HG02840 (cell line): ENCODE data around the gene LILRA5.
"Not testable (repeated sequence)": the region's sequence is repeated elsewhere in the genome, so short reads cannot be mapped to it uniquely, and the experiment has no call there.

Source experiments
- ATAC-seq: cut with Tn5 transposase; IDR thresholded peaks from one replicate; pipeline ENCODE4 v1.9.1; 2021; ENCODE audit warnings: mild to moderate bottlenecking, moderate library complexity, moderate number of reproducible peaks; ENCODE audit not compliant: unreplicated experiment, low FRiP score

Gene LILRA5

GRCh38 chr19:54312436-54313377 is at the start of gene LILRA5:
LILRA5 (minus strand) TSS chr19:54313166; CDS start chr19:54313019, 147 bp downstream.
- ATAC-seq = no peak

DNA sequence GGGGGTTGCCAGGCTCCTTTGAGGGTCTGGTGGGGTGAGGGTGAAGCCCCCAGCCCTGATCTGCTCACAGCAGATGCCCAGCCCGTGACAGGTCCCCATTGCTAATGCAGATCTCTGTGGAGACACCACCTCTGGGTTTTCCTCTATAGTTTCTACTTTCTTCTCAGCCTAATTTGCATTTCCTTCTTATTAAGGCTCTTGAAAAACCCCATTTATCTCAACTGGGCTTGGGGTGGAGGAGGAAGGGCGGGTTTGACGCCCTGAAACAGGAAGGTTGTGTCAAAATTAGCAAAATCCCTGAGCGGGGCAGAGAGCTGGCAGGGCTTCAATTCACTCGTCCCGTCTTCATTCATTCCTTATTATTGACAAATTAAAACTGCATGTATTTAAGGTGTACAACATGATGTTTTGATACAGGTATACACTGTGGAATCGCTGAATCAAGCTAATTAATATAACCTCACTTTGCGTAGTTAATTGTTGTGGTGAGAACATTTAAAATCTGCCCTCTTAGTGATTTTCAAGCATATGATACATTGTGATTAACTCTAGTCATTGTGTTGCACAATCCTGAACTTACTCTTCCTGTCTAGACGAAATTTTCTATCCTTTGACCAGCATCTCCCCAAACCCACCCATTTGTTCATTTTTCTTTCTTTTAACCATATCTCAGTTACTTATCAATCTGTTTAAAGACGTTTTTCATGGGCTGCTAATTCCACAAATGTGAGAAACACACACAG is 48.9 kb upstream of the LILRA5 start:
- not testable (repeated sequence) for ATAC-seq

- not testable (repeated sequence) for ATAC-seq
Measured at GRCh38 chr19:54359149-54359820, 46.3 kb upstream of the LILRA5 start.

GRCh38 chr19:54357381-54357780 is 44.4 kb upstream of the LILRA5 start:
- no peak for ATAC-seq

DNA sequence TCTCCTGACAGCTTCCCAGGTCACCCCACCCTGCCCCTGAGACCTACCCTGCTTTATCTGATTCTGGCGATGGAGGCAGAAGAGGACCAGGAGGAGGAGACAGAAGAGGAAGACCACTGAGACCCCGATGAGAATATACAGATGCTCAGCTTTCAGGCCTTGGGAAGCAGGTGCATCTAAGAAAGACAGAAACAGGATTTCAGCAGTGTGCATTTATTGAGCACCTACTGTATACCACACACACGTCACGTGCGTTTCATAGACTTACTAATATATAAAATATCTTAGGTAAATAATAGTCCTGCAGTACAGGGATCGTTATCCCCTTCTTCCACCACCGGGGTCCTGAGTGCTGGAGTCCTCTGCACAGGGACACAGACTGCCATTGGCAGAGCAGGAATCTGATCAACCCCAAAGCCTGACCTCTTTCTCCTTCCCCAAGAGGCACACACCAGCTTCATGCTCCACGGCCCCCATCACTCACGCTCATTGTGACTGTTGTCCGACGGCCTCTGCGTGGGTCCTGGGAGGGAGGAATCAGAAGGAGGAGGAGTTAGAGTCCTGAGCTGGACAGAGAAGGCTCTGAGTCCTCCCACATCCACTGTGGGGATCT is 43.6 kb upstream of the LILRA5 start:
- ATAC-seq = no peak

GRCh38 chr19:54355675-54356074 is 42.7 kb upstream of the LILRA5 start:
- ATAC-seq = no peak

- no peak for ATAC-seq
Measured at GRCh38 chr19:54354761-54355160, 41.8 kb upstream of the LILRA5 start.

- ATAC-seq = no peak
Measured at GRCh38 chr19:54352546-54352945, 39.6 kb upstream of the LILRA5 start.

- no peak for ATAC-seq
Measured at GRCh38 chr19:54352041-54352440, 39.1 kb upstream of the LILRA5 start.

DNA sequence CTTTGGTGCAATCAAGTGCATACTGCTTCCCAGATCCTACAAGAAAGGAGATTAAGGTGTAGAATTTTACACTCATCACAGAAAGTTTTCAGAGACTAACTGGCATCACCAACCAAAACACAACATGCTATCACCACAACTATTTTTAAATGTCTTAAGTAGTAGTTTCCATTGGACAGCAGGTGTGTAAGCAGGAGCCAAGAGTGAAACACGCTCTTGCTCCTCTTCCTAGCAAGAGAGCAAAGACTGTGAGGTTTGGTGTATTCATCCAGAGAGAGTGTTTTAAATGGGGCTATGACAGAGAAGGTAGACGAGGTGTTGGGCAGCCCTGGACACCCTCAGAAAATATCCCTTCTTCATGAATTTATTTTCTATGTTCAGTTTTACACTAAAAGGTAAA is 38.5 kb upstream of the LILRA5 start:
- ATAC-seq = no peak

DNA sequence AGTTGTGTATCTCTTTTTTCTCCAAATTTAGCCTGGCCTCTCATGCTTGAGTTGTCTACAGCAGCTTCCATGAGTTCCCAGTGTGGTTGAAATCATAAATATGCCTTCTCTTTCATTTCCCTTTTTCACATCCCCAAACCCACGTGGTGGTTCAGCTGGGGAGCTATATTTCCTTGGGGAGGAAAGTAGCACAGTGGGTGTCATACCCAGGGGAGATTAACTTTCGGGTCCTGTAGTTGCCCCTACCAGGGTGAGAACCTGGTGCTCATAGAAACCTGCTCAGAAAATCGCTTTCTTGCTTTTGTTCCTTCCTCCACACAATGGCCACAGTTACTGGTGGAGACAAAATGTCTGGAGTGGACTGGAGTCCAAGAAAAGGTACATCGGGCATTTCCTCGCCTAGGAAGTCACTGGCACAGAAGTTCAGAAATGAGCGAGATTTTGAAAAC is 33.0 kb upstream of the LILRA5 start:
- ATAC-seq = no peak

DNA sequence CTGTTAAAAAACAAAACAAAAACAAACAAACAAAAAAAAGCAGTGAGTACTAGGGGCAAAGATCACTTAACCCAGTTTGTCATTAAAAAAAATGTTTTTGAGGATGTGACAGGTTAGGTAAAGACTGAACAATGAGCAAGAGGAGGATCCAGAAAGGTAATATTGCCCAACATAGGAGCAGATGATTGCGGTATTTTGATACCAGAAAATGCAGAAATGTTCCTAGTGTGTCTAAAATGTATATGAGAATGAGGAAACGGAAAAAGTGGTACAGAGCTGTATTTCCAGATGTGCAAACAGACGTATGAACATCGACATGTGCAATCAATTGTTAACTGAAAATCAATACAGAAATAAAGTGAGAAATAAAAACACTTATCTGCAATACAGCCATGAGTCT is 30.9 kb upstream of the LILRA5 start:
- no peak for ATAC-seq

DNA sequence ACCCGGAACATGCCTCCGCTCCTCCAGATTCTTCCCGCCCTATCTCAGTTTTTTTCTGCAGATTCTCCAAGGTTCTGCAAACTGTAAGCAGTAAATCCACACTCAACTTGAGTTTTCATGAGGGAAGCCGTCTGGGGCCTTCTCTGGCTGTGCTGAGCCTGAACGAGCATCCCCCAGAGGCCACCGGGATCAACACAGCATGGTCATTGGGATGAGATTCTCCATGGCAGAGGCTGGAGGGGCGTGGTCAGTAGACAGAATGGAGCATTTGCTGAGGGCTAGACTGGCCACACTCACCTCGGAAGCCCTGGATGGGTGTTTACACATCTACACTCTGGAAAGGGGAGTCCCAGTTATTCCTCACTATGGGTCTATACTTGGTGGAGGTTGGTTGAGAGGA is 28.3 kb upstream of the LILRA5 start:
- ATAC-seq = no peak

GRCh38 chr19:54339646-54340358 is 26.8 kb upstream of the LILRA5 start:
- ATAC-seq = no peak

DNA sequence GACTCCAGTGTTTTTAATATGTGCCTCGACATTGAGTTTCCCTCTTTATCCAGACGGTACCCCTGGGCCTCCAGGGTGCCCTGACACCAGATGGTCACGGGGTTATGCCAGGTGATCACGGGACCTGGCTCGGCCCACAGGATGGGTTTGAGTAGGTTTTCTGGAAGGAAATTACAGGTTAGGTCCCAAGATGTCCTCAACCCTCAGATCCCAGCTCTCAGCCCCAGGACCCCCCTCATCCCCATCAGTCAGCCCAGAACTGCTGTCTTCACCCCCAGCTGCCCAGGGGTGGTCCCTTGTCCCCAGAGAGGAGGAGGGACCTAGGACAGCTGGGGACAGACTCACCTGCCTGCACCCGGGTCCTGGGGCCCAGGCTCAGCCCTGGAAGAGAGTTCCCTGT is 25.6 kb upstream of the LILRA5 start:
- no peak for ATAC-seq

DNA sequence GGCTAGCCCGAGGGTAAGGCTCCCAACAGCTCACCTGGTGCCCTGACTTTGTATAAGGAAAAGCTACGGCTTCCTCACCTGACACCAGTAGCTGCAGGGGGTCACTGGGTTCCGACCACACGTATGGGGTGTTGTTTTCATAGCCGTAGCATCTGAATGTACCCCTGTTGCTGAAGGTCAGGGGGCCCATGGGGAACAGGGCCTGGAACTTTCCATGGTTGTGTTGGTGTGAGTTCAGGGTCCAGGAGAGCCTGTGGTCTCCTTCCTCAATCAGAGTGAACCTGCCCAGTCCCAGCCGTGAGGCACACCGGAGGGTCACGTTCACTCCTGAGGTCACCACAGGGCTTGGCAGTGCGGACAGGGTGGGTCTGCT is 24.9 kb upstream of the LILRA5 start:
- ATAC-seq = no peak

- no peak for ATAC-seq
Measured at GRCh38 chr19:54336893-54337857, 24.2 kb upstream of the LILRA5 start.

DNA sequence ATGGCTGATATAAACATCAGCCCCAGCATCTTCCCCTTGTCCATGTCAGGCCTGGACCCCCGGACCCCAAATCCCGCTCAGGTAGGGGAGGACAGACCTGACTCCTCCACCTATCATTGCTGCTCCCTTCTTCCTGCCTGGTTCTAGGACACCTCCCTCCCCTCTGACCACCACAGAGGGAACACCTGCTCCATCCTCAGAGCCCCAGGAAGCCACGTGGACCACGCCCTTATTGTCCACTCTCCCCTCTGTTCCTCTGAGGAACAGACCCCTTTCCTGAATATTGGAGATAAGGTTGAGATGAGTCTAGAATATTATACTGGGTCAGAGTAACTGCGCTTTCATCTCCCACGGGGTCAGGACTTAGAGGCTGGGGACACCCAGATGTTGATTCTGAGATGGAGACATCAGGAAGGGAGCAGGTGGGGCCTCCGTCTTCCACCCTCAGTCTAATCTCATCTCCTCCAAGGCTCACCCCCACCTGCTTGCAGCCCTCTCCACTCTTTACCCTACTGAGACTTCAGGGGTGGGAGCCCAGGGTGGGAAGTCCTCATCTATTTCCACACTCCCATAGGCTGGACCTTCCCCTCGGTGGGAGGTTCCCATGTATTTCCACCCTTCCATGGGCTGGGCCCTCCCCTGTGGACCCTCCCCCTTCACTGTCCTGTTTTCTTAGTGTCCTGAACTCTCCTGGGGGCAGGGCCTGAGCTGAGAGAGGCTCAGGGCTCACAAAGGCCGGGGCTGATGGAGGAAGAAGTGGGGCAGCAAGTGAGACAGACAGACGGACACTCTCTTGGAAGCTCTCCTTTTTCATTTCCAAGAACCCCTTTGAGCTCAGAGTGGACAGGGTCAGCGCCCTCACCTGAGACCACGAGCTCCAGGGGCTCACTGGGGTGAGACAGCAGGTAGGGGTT is 23.3 kb upstream of the LILRA5 start:
- no peak for ATAC-seq
